IgD-negative memory B cell (primary cell): ENCODE measurements around the gene ZNF385A. TPM values are rescaled to one million over a fixed set of nuclear protein-coding genes. Genes with fewer than 3 reads are reported as not detected.

ENCODE experiments used
- H3K27ac Mint-ChIP-seq, 3 donors: one replicate each; pipeline ENCODE4 v1.8.0; 2020 to 2022; ENCODE audit warnings: mild to moderate bottlenecking in 3 of 3, mixed read lengths in 3 of 3, moderate library complexity in 1 of 3
- H3K27me3 Mint-ChIP-seq: one replicate; pipeline ENCODE4 v1.8.0; 2021; ENCODE audit warnings: mixed read lengths
- H3K36me3 Mint-ChIP-seq: one replicate; pipeline ENCODE4 v1.8.0; 2020; ENCODE audit warnings: mild to moderate bottlenecking, mixed read lengths
- H3K4me1 Mint-ChIP-seq, 3 donors: one replicate each; pipeline ENCODE4 v1.8.0; 2020 to 2022; ENCODE audit warnings: mixed read lengths in 3 of 3, mild to moderate bottlenecking in 1 of 3
- H3K4me3 Mint-ChIP-seq, 4 donors: one replicate each; pipeline ENCODE4 v1.8.0; 2020 to 2022; ENCODE audit warnings: mild to moderate bottlenecking in 4 of 4, mixed read lengths in 4 of 4, moderate library complexity in 3 of 4
- H3K9me3 Mint-ChIP-seq, 3 donors: one replicate each; pipeline ENCODE4 v1.8.0; 2020 to 2021; ENCODE audit warnings: mixed read lengths in 3 of 3, mild to moderate bottlenecking in 1 of 3
- polyA plus RNA-seq: library from polyadenylated mRNA; unstranded; fragments of 300-500 nt; fragmentation: Illumina TruSeq; gene quantifications from one replicate; pipeline ENCODE4 v1.2.3, GENCODE V29; 2021

ZNF385A gene
- polyA plus RNA-seq, 1 donor from 2014 or later, result 4.2 TPM

GRCh38 chr12:54405573-54405972 is 21.0 kb upstream of the ZNF385A start:
- Mint-ChIP-seq H3K4me1 (peaks cover 8 to 10% (median 9%) of the 10 kb centered on the region in 3 donors), H3K9me3 (no peaks in the 10 kb centered on the region), H3K27me3 (peaks cover 3% of the 10 kb centered on the region), H3K4me3 (no peak overlapping the region), H3K27ac (peak overlapping the region in 1 of 3 donors; percentile 89), H3K36me3 (no peaks in the 10 kb centered on the region)

GRCh38 chr12:54405106-54405505 is 20.6 kb upstream of the ZNF385A start:
- no peak overlapping the region for H3K4me3 Mint-ChIP-seq
- no peaks in the 10 kb centered on the region for H3K36me3 Mint-ChIP-seq
- no peaks in the 10 kb centered on the region for H3K9me3 Mint-ChIP-seq
- no peak overlapping the region for H3K27ac Mint-ChIP-seq
- H3K27me3 Mint-ChIP-seq, result peaks cover 3% of the 10 kb centered on the region
- H3K4me1 Mint-ChIP-seq, result peaks cover 8 to 10% (median 9%) of the 10 kb centered on the region in 3 donors

DNA sequence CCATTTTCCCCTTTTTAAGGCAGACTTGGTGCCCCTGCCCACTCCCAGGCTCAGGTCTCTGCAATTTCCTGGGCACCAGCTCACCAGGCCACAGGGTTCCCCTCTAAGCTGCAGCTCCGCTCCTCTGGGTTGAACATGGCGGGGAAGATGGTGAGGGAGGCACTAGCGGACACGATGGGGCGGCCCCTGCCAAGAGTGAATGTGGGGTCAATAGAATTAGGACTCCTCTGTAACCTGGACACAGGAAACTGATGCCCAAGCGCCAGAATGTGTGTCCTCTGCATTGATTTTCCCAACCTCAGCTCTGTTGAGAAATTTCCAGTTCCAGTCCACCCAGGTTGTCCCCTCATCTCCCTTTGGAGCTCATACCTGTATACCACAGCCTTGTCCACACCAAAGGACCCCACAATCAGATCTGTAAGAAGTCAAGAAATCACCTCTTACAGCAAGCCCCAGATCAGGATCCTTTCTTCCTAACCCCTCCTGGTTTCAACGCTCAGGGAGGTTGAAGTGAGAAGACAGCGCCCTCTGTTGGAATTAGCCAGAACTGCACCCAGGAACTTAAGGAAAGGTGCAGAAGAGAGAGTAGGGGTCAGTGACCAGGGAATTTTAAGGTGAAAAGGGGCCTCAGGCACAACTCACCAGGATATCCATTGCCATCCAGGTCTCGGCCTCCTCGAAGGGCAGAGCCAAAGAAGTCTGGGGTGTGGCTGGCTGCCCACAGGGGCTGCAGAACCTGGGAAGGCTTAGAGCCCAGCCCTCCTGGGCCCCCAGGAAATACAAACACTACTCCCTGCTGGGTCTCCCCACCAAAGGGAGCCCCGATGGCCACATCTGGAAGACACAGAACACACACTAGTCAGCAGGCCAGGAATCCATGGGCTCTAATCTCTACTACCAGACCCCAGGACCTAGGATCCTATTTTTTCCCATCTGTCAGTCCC is 19.8 kb upstream of the ZNF385A start:
- H3K9me3 Mint-ChIP-seq, result no peaks in the 10 kb centered on the region
- no peak overlapping the region for H3K4me3 Mint-ChIP-seq
- peaks cover 8 to 10% (median 9%) of the 10 kb centered on the region in 3 donors for H3K4me1 Mint-ChIP-seq
- peaks cover 3% of the 10 kb centered on the region for H3K27me3 Mint-ChIP-seq
- H3K27ac Mint-ChIP-seq, result peak overlapping the region in 1 of 3 donors; percentile 45
- H3K36me3 Mint-ChIP-seq, result no peaks in the 10 kb centered on the region

GRCh38 chr12:54401119-54401518 is 16.6 kb upstream of the ZNF385A start:
- Mint-ChIP-seq H3K4me1 (peaks cover 0 to 4% (median 3%) of the 10 kb centered on the region in 3 donors), H3K9me3 (no peaks in the 10 kb centered on the region), H3K27ac (no peak overlapping the region), H3K36me3 (no peaks in the 10 kb centered on the region), H3K4me3 (no peak overlapping the region), H3K27me3 (peaks cover 3% of the 10 kb centered on the region)

DNA sequence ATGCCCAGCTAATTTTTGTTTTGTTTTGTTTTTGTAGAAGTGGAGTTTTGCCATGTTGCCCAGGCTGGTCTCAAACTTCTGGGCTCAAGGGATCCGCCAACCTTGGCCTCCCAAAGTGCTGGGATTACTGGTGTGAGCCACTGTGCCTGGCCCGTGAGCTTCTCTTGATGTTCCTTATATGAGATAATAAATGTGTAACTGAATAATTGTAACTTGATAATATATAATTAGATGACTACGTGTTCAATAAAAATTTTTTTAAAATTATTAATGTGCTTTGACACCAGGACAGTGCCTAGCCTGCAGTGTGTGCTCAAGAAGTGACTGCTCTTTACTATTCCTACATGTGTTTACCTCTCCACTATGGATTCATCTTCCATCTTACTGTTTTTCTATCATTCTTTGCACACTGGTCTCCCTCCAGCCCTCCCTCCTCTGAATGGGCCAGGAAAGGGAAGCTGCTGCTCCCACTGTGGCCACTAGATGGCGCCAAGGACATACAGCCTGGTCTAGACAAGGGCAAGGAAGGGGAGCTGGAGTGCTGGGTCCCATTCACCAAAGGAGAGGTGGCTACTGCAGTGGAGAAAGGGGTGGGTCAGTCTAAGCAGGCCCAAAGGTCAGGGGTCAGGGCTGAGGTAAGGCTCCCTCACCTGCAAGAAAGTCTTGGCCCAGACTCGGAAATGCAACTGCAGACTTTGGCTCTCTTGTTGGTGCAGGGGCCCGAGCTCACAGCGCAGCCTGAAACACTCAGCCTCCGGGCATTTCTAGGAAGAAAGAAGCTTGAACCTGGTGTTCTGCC is 14.7 kb upstream of the ZNF385A start:
- Mint-ChIP-seq H3K4me1 (peaks cover under 1 to 4% (median under 1%) of the 10 kb centered on the region in 3 donors), H3K9me3 (no peaks in the 10 kb centered on the region), H3K36me3 (no peaks in the 10 kb centered on the region), H3K27ac (no peak overlapping the region), H3K27me3 (peaks cover 3% of the 10 kb centered on the region), H3K4me3 (no peak overlapping the region)

GRCh38 chr12:54398218-54398617 is 13.7 kb upstream of the ZNF385A start:
- H3K9me3 Mint-ChIP-seq, result no peaks in the 10 kb centered on the region
- peaks cover 3% of the 10 kb centered on the region for H3K27me3 Mint-ChIP-seq
- no peaks in the 10 kb centered on the region for H3K36me3 Mint-ChIP-seq
- peaks cover 6 to 7% (median 7%) of the 10 kb centered on the region in 3 donors for H3K4me1 Mint-ChIP-seq
- H3K27ac Mint-ChIP-seq, result no peak overlapping the region
- no peak overlapping the region for H3K4me3 Mint-ChIP-seq

GRCh38 chr12:54397157-54397556 is 12.6 kb upstream of the ZNF385A start:
- Mint-ChIP-seq H3K36me3 (no peaks in the 10 kb centered on the region), H3K27me3 (peaks cover 3% of the 10 kb centered on the region), H3K27ac (no peak overlapping the region), H3K4me3 (no peak overlapping the region), H3K4me1 (peaks cover 6 to 7% (median 7%) of the 10 kb centered on the region in 3 donors), H3K9me3 (no peaks in the 10 kb centered on the region)

GRCh38 chr12:54395545-54395944 is 11.0 kb upstream of the ZNF385A start:
- no peaks in the 10 kb centered on the region for H3K36me3 Mint-ChIP-seq
- H3K4me1 Mint-ChIP-seq, result peaks cover 10 to 11% (median 10%) of the 10 kb centered on the region in 3 donors
- H3K27me3 Mint-ChIP-seq, result no peaks in the 10 kb centered on the region
- no peak overlapping the region for H3K27ac Mint-ChIP-seq
- H3K9me3 Mint-ChIP-seq, result no peaks in the 10 kb centered on the region
- no peak overlapping the region for H3K4me3 Mint-ChIP-seq

DNA sequence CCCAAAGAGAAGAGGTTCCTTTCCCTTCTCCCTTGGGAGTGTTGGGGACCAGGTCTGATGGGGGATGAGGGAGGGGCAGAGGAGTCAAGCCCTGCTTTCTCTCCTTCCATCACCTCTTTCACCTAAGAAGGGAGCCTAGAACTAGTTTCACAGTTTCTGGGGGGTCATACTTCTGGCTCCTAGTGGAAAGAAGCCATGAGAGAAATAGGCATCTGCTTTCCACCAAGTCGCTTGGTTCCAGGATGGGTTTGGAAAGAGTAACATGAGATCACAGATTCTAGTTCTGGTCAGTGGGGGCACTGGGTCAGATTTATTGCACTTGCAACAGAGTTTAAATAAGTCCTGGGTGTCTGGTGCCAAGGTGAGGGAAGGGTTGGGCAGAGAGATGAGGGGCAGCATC is 10.5 kb upstream of the ZNF385A start:
- Mint-ChIP-seq H3K27me3 (no peaks in the 10 kb centered on the region), H3K4me1 (peaks cover 10 to 11% (median 11%) of the 10 kb centered on the region in 3 donors), H3K36me3 (no peaks in the 10 kb centered on the region), H3K4me3 (no peak overlapping the region), H3K9me3 (no peaks in the 10 kb centered on the region), H3K27ac (no peak overlapping the region)

GRCh38 chr12:54394281-54394719 is 9.8 kb upstream of the ZNF385A start:
- Mint-ChIP-seq H3K36me3 (no peaks in the 10 kb centered on the region), H3K27me3 (no peaks in the 10 kb centered on the region), H3K4me3 (peak overlapping the region in 1 of 4 donors; percentile 83), H3K9me3 (no peaks in the 10 kb centered on the region), H3K27ac (peak overlapping the region in 1 of 3 donors; percentile 31), H3K4me1 (peaks cover 15 to 16% (median 15%) of the 10 kb centered on the region in 3 donors)

DNA sequence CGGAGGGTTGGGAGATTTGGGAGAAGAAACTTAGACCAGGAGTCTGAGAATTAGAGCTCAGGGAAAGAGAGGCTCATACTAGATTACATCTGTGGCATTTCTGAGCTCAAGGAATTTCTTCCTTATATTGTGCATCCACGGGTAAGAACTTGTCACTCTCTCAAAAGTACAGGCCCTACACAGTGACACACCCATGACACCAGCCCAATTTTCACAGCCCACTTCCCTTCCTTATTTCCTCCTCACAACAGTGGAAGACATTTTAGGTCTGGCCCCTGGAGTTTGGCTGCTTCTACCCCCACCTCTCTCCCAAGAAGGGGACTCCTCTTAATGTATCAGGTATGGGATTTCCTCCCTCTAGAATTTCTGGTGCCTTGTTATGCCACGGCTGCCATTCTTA is 9.2 kb upstream of the ZNF385A start:
- Mint-ChIP-seq H3K36me3 (no peaks in the 10 kb centered on the region), H3K9me3 (no peaks in the 10 kb centered on the region), H3K4me3 (peak overlapping the region in 1 of 4 donors; percentile 83), H3K4me1 (peaks cover 15 to 16% (median 15%) of the 10 kb centered on the region in 3 donors), H3K27me3 (no peaks in the 10 kb centered on the region), H3K27ac (peak overlapping the region in 1 of 3 donors; percentile 31)

DNA sequence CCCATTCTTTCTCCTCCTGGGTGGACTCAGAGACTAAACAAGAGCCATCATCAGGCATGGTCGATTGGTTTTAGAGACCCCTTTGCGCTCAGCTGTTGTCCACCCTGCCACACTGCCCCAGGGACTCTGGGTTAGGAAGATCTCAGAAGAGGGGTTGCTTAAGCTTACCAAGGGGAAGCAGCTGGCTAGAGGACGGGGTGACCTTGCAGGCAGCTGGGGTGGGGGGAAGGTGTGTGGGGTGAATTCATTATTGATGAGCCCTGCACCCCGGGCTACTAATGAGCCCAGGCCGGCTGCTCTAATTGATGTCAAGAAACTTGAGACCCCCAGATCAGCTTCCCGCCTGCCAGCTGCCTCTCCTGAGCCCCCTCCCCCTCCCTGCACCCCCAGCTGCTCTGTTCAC is 8.7 kb upstream of the ZNF385A start:
- no peaks in the 10 kb centered on the region for H3K36me3 Mint-ChIP-seq
- H3K9me3 Mint-ChIP-seq, result no peaks in the 10 kb centered on the region
- peaks cover 15 to 16% (median 15%) of the 10 kb centered on the region in 3 donors for H3K4me1 Mint-ChIP-seq
- H3K27ac Mint-ChIP-seq, result no peak overlapping the region
- no peak overlapping the region for H3K4me3 Mint-ChIP-seq
- no peaks in the 10 kb centered on the region for H3K27me3 Mint-ChIP-seq

- Mint-ChIP-seq H3K4me1 (peaks cover 15 to 18% (median 18%) of the 10 kb centered on the region in 3 donors), H3K27me3 (no peaks in the 10 kb centered on the region), H3K36me3 (no peaks in the 10 kb centered on the region), H3K4me3 (peak overlapping the region in 2 of 4 donors; percentile 23 to 71), H3K9me3 (no peaks in the 10 kb centered on the region), H3K27ac (peak overlapping the region in 1 of 3 donors; percentile 52)
Observed at GRCh38 chr12:54392485-54393206, 8.1 kb upstream of the ZNF385A start.

- Mint-ChIP-seq H3K9me3 (no peaks in the 10 kb centered on the region), H3K4me1 (peaks cover 20 to 23% (median 20%) of the 10 kb centered on the region in 3 donors), H3K27me3 (no peaks in the 10 kb centered on the region), H3K27ac (peak overlapping the region in 1 of 3 donors; percentile 13), H3K4me3 (peak overlapping the region; percentile 63 to 94 (median 85)), H3K36me3 (no peaks in the 10 kb centered on the region)
Observed at GRCh38 chr12:54390668-54391551, 6.4 kb upstream of the ZNF385A start.
